Stomach smooth muscle (tissue), 2 donors: ENCODE data around the gene PTBP2.
A peak's percentile ranks its signal among the peaks of the same experiment; 100 is the strongest.

ENCODE experiments used
- H3K27ac ChIP-seq: one replicate; pipeline ENCODE4 v1.7.0; 2013; ENCODE audit warnings: mild to moderate bottlenecking, low read length, inconsistent platforms
- H3K27me3 ChIP-seq, 2 donors: one replicate each; pipeline ENCODE4 v1.7.0; 2013; ENCODE audit warnings: low read length in 2 of 2; ENCODE audit not compliant: insufficient read depth in 2 of 2, control insufficient read depth in 1 of 2
- H3K36me3 ChIP-seq, 2 donors: one replicate each; pipeline ENCODE4 v1.7.0; 2013; ENCODE audit warnings: low read length in 2 of 2; ENCODE audit not compliant: control insufficient read depth in 2 of 2, insufficient read depth in 2 of 2
- H3K4me1 ChIP-seq: one replicate; pipeline ENCODE4 v1.7.0; 2013; ENCODE audit warnings: low read length; ENCODE audit not compliant: control insufficient read depth, insufficient read depth
- H3K4me3 ChIP-seq, 2 donors: one replicate each; pipeline ENCODE4 v1.7.0; 2013; ENCODE audit warnings: low read length in 2 of 2
- H3K9ac ChIP-seq, 2 donors: one replicate each; pipeline ENCODE4 v1.7.0; 2013; ENCODE audit warnings: low read length in 2 of 2, mild to moderate bottlenecking in 1 of 2
- H3K9me3 ChIP-seq, 2 donors: one replicate each; pipeline ENCODE4 v1.7.0; 2013; ENCODE audit warnings: low read length in 2 of 2; ENCODE audit not compliant: control insufficient read depth in 2 of 2
- donor health status: healthy.
- donor health status: Pancreatic carcinoma.

The PTBP2 gene

GRCh38 chr1:96710708-96711477 lies 10.7 kb upstream of the PTBP2 start:
- no peaks in the 10 kb centered on the region for H3K9me3 ChIP-seq
- H3K4me3 ChIP-seq, result no peak overlapping the region
- H3K4me1 ChIP-seq, result no peaks in the 10 kb centered on the region
- H3K27me3 ChIP-seq, result no peaks in the 10 kb centered on the region
- no peak overlapping the region for H3K9ac ChIP-seq
- H3K36me3 ChIP-seq, result no peaks in the 10 kb centered on the region
- H3K27ac ChIP-seq, result no peak overlapping the region

GRCh38 chr1:96713649-96714048 lies 7.9 kb upstream of the PTBP2 start:
- H3K36me3 ChIP-seq, result no peaks in the 10 kb centered on the region
- H3K9me3 ChIP-seq, result no peaks in the 10 kb centered on the region
- no peak overlapping the region for H3K27ac ChIP-seq
- no peak overlapping the region for H3K4me3 ChIP-seq
- no peak overlapping the region for H3K9ac ChIP-seq
- H3K4me1 ChIP-seq, result no peaks in the 10 kb centered on the region
- no peaks in the 10 kb centered on the region for H3K27me3 ChIP-seq

GRCh38 chr1:96714881-96715280 lies 6.7 kb upstream of the PTBP2 start:
- H3K4me1 ChIP-seq, result no peaks in the 10 kb centered on the region
- H3K4me3 ChIP-seq, result no peak overlapping the region
- H3K36me3 ChIP-seq, result no peaks in the 10 kb centered on the region
- no peaks in the 10 kb centered on the region for H3K9me3 ChIP-seq
- H3K27me3 ChIP-seq, result no peaks in the 10 kb centered on the region
- no peak overlapping the region for H3K27ac ChIP-seq
- H3K9ac ChIP-seq, result no peak overlapping the region

GRCh38 chr1:96715482-96715881 lies 6.1 kb upstream of the PTBP2 start:
- H3K36me3 ChIP-seq, result no peaks in the 10 kb centered on the region
- no peaks in the 10 kb centered on the region for H3K4me1 ChIP-seq
- no peak overlapping the region for H3K9ac ChIP-seq
- no peaks in the 10 kb centered on the region for H3K27me3 ChIP-seq
- no peaks in the 10 kb centered on the region for H3K9me3 ChIP-seq
- no peak overlapping the region for H3K27ac ChIP-seq
- H3K4me3 ChIP-seq, result no peak overlapping the region

DNA sequence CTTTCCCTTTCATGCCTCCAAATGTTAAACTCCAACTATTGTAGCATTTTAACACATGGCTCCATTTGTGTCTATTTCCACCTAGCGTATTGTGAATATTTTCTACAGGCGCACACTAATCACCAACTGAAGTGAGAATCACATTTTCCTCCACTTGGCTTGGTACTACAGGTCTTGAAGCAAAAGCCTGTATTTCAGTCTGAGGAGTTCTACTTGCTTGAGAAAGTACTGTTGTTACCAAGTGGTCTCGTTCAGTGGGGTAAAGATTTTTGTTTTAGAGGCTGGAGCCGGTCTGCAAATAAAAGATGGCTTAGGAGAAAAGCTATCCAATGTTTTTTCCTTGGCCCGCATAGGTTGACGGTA lies 550 bp upstream of the PTBP2 start:
- H3K9me3 ChIP-seq, result no peaks in the 10 kb centered on the region
- no peaks in the 10 kb centered on the region for H3K4me1 ChIP-seq
- no peaks in the 10 kb centered on the region for H3K36me3 ChIP-seq
- H3K27ac ChIP-seq, result peak overlapping the region; percentile 13
- H3K27me3 ChIP-seq, result no peaks in the 10 kb centered on the region
- peak overlapping the region; percentile 72 to 99 for H3K4me3 ChIP-seq
- H3K9ac ChIP-seq, result peak overlapping the region; percentile 58 to 91

- Histone ChIP-seq H3K27ac (peak overlapping the region; percentile 94), H3K9ac (peak overlapping the region; percentile 58 to 91), H3K36me3 (no peaks in the 10 kb centered on the region)
Measured at GRCh38 chr1:96722161-96722922, 758 bp downstream of the PTBP2 start.

DNA sequence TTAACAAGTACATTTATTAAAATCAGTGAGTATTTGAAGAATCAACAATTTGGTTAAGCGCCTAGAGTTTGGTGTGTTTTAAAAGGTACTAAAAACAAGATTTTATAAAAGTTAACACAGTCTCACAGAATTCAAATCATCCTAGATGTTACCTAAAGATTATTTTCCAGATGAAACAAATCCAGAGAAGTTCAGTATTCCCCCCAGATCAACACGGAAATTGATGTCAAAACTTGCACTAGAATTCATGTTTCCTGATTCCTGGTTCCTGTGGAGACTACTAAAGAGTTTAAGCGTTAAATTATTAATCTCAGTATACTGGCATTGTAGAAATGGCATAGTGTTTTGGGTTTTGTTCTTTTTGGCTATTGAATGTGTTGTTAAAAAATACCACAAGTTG lies 1.4 kb downstream of the PTBP2 start:
- peak overlapping the region; percentile 58 to 91 for H3K9ac ChIP-seq
- peak overlapping the region; percentile 72 to 99 for H3K4me3 ChIP-seq
- H3K27ac ChIP-seq, result no peak overlapping the region

More at GRCh38 chr1:96722161-96722922, 758 bp downstream of the PTBP2 start:
- Histone ChIP-seq H3K4me1 (no peaks in the 10 kb centered on the region), H3K27me3 (no peaks in the 10 kb centered on the region), H3K9me3 (no peaks in the 10 kb centered on the region), H3K4me3 (peak overlapping the region; percentile 72 to 99)

DNA sequence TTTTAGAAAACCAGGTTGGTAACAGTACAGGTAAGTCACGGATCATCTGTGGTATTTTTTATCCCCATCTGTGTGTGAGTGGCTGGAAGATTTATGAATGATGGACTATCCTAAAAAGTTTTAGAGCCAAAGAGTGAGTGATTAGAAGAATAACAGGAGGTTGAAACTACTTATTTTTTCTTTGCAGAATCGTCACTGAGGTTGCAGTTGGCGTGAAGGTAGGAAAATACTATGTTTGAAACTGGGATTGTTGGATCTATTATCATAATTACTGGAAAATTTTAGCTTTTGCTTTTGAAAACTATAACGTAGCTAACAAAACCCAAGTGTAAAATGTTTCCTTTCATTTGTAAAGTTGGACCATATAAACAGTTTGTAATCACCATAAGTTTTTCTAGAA lies 1.8 kb downstream of the PTBP2 start:
- no peaks in the 10 kb centered on the region for H3K4me1 ChIP-seq
- peak overlapping the region; percentile 72 to 99 for H3K4me3 ChIP-seq
- H3K27me3 ChIP-seq, result no peaks in the 10 kb centered on the region
- no peaks in the 10 kb centered on the region for H3K36me3 ChIP-seq
- no peak overlapping the region for H3K27ac ChIP-seq
- H3K9ac ChIP-seq, result peak overlapping the region in 1 of 2 donors; percentile 91
- H3K9me3 ChIP-seq, result no peaks in the 10 kb centered on the region

More for the DNA sequence above, 1.4 kb downstream of the PTBP2 start:
- Histone ChIP-seq H3K36me3 (no peaks in the 10 kb centered on the region), H3K9me3 (no peaks in the 10 kb centered on the region), H3K27me3 (no peaks in the 10 kb centered on the region), H3K4me1 (no peaks in the 10 kb centered on the region)

DNA sequence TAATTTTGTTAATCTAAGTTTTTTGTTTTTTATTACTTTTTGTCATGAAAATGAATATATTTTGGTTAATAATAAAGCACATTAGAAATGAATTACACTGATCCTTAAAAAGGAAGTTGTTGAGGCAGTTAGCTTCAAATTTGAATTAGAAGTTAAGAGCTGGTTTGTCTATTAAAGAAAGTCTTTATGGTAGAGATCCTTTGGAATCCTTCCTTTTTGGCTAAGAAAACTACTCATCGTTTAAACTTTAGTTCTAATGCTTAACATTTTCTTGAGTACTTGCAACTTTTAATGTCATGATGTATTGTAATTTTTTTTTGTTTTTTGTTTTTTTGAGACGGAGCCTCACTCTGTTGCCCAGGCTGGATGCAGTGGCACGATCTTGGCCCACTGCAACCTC lies 2.4 kb downstream of the PTBP2 start:
- Histone ChIP-seq H3K9me3 (no peaks in the 10 kb centered on the region), H3K4me1 (no peaks in the 10 kb centered on the region), H3K27me3 (no peaks in the 10 kb centered on the region), H3K4me3 (peak overlapping the region; percentile 14 to 72), H3K27ac (no peak overlapping the region), H3K36me3 (no peaks in the 10 kb centered on the region), H3K9ac (no peak overlapping the region)

DNA sequence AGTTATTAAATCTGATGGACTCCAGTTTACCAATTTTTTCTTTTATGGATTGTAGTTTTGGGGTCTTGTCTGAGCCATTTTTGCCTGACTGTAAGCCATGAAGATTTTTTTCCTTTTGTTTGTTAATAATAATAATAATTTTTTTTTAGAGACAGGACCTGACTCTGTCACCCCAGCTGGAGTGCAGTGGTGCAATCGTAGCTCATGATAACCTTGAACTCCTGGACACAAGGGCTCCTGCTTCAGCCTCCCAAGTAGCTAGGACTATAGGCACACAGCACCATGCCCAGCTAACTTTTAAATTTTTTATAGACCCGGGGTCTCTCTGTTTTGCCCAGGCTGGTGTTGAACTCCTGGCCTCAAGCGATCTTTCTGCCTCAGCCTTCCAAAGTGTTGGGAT lies 6.3 kb downstream of the PTBP2 start:
- no peaks in the 10 kb centered on the region for H3K4me1 ChIP-seq
- H3K27ac ChIP-seq, result no peak overlapping the region
- no peaks in the 10 kb centered on the region for H3K36me3 ChIP-seq

More for the DNA sequence above, 6.3 kb downstream of the PTBP2 start:
- Histone ChIP-seq H3K27me3 (no peaks in the 10 kb centered on the region), H3K9ac (no peak overlapping the region), H3K4me3 (no peak overlapping the region), H3K9me3 (no peaks in the 10 kb centered on the region)
